IPS DF 4.7 (cell line): ENCODE data around the gene CSTF2T.

ENCODE experiments used
- DNase-seq: peaks from one replicate; pipeline ENCODE4 v3.0.0-alpha.2; 2013; ENCODE audit warnings: low spot score; ENCODE audit errors: extremely low read depth

CSTF2T gene

GRCh38 chr10:51651063-51651462 lies 48.3 kb downstream of the CSTF2T start:
- DNase-seq, result no peak

- DNase-seq, result no peak
These were observed 50.3 kb downstream of the CSTF2T start for GRCh38 chr10:51649064-51649463.
